Motor neuron (in vitro differentiated cells): ENCODE measurements around the gene OR52E4. TPM values are rescaled to one million over a fixed set of nuclear protein-coding genes. Genes with fewer than 3 reads are reported as not detected.

Experiments
- ATAC-seq, 8 experiments: fragments of 200-7000 bp; cut with Tn5 transposase; replicated peaks in 6 of 8; 2 replicates each; pipeline ENCODE4 v1.8.0; 2021; ENCODE audit warnings: mild to moderate bottlenecking in 8 of 8, moderate library complexity in 8 of 8
- H3K27ac ChIP-seq, 2 donors: fragments of 250-450 bp; sonication (Bioruptor Pico); 2 replicates each; pipeline ENCODE4 v1.9.0; 2021; ENCODE audit warnings: antibody characterized with exemption in 2 of 2, mild to moderate bottlenecking in 2 of 2, moderate library complexity in 1 of 2
- H3K4me1 ChIP-seq, 2 donors: fragments of 250-450 bp; sonication (Bioruptor Pico); replicated peaks in 1 of 2; 2 replicates each; pipeline ENCODE4 v1.6.1; 2021; ENCODE audit warnings: antibody characterized with exemption in 2 of 2, mild to moderate bottlenecking in 2 of 2, moderate library complexity in 1 of 2
- H3K4me3 ChIP-seq, 5 donors: fragments of 250-450 bp; sonication (Bioruptor Pico); 2 replicates each; pipeline ENCODE4 v1.9.0; 2021; ENCODE audit warnings: antibody characterized with exemption in 5 of 5, mild to moderate bottlenecking in 5 of 5, moderate library complexity in 4 of 5
- WGBS, 10 experiments: fragments of 450-650 bp; shearing (Covaris generic); methylation state at CpG; one replicate each; pipeline ENCODE4 v1.0.0; 2022; 5-methylcytosine and 5-hydroxymethylcytosine counted together
- in situ Hi-C, 9 experiments: fragments of 400-800 bp; cut with MboI; loops; one replicate each; pipeline ENCODE4 v1.15.0; 2021; ENCODE audit warnings: low sequenced_read_pairs in 9 of 9, low pct_unique_long_range_greater_than_20kb in 2 of 9; ENCODE audit not compliant: unreplicated experiment in 9 of 9
- total RNA-seq, 8 experiments: library from RNA; unstranded; fragments of 300-600 nt; gene quantifications; 2 replicates each; pipeline versions ENCODE4 v1.2.3 to v1.2.4, GENCODE V29; 2022

Gene OR52E4
- under 1 TPM in 3 of 8 experiments, not detected in 5; 0.05 to 0.52 (median 0.17) TPM for total RNA-seq

DNA sequence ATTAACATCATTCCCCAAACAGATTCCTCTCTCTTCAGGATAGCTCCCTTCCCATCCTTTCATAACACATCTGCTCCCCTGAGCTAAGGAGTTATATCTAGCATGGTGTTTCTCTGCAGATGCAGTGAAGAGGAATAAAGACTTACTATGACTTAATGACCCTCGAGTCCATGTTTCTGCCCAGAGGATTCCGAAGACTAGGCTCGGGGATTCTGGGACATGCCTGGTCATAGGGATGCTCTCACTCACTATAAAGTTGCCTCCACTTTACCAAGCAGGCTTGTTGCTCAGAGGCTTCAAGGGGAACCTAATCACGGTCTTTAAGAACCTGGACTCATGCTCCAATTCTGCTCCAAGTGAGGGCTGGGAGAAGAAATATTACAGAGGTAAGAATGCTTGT, at the start of gene OR52E4:
TSS of gene OR52E4 (plus strand) at position 301 of the 400 bp plus-strand sequence. CDS start 3,664 bp downstream, outside the sequence.
- H3K4me1 ChIP-seq = no peaks in the 10 kb centered on the region
- in situ Hi-C loops = no loop called here
- no peak for ATAC-seq
- H3K4me3 ChIP-seq = no peak within 1 kb of the TSS
- H3K27ac ChIP-seq = no peak within 1 kb of the TSS
- 33 to 100% (median 82%) methylated on average over 1 to 4 of the region's 4 CpGs; no CpG with 5 or more reads in 2 of the 10 experiments for WGBS, 10 experiments

DNA sequence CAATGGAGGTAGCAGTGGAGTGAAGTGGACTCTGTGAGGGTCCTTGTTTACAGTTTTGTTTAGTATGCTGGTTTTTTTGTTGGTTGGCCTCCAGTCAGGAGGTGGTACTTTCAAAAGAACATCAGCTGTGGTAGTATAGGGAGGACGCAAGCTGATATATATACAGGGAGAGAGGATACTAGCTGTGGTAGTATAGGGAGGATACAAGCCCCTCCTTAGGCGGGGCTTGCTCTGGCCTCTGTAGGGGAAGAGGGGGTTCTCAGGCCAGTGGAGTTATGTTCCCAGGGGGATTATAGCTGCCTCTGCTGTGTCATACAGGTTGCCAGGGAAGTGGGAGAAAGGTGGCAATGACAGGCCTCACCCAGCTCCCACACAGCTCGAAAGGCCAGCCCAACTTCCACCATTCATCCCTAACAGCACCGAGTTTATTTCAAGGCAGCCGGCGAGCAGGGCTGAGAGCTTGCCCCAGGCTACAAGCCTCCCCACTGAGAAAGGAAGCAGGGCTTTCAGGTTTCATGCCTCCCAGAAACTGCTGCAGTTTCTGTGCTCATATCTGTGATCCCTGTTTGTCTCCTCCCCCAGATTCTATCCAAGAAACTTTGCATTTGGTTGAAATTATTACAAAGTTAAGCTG, 49.1 kb upstream of the OR52E4 start:
- in situ Hi-C loops = no loop called here
- 39 to 80% (median 53%) methylated on average over 1 to 5 of the region's 6 CpGs; no CpG with 5 or more reads in 6 of the 10 experiments for WGBS, 10 experiments
- no peaks in the 10 kb centered on the region for H3K4me1 ChIP-seq
- no peak overlapping the region for H3K4me3 ChIP-seq
- ATAC-seq = peak in 1 of 8 experiments; percentile 42
- no peak overlapping the region for H3K27ac ChIP-seq

DNA sequence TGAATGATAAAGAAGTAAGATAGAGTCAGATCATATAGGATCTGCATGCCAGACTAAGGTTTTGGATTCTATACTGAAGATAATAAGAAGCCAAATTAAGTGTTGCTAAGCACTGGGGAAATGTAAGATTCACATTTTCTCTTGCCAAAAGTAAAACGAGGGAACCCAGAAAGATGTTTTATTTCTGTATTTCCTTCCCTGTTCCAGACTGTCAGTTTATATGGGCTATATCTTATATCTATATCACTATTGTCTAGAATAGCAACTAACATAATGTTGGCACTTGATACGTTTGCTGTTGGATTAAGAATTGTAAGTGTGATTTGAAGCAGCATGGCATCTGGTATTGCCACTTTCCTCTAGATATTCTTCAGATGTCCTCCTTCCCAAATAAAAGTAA, 47.0 kb upstream of the OR52E4 start:
- WGBS, 10 experiments = 21 to 89% (median 45%) methylated on average over 1 to 2 of the region's 2 CpGs; no CpG with 5 or more reads in 2 of the 10 experiments
- ATAC-seq = no peak
- Histone ChIP-seq H3K4me1 (no peaks in the 10 kb centered on the region), H3K4me3 (no peak overlapping the region), H3K27ac (no peak overlapping the region)
- in situ Hi-C loops = no loop called here

DNA sequence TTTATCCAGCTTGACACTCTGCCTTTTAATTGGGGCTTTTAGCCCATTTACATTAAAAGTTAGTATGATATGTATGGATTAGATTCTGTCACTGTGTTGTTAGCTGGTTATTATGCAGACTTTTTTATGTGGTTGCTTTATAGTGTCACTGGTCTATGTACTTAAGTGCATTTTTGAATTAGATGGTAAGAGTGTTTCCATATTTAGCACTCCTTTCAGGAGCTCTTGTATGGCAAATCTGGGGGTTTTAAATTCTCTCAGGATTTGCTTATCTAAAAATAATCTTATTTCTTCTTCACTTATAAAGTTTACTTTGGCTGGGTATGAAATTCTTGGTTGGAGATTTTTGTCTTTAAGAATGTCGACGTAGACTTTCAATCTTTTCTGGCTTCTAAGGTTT, 42.7 kb upstream of the OR52E4 start:
- ATAC-seq = no peak
- H3K4me3 ChIP-seq = no peak overlapping the region
- no peaks in the 10 kb centered on the region for H3K4me1 ChIP-seq
- H3K27ac ChIP-seq = no peak overlapping the region
- in situ Hi-C loops = no loop called here
- 43 to 94% (median 89%) methylated on average over 2 of the region's 2 CpGs; no CpG with 5 or more reads in 3 of the 10 experiments for WGBS, 10 experiments

DNA sequence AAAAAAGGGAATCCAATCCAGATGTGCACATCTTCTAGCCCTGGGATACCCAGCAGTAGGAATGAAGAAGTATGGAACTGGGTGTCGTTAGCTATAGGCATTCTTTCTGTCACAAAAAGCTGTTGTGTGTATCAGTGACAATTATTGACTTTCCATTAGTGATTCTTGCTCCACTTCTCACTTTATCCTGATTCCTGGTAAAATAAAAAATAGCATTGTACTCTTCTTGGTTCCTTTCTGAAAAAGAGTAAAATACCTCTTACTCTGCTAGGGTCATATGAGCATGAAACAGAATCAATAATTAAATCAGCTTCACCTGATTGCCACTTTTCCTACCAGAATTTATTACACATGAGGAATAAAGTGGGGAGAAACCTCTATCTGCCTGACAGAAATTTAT, 38.6 kb upstream of the OR52E4 start, which contains the start of gene OR52E6:
TSS of gene OR52E6 (minus strand) at position 101 of the 400 bp plus-strand sequence. CDS start at position 101, 0 bp downstream.
- H3K27ac ChIP-seq = no peak within 1 kb of the TSS
- no peak within 1 kb of the TSS for H3K4me3 ChIP-seq
- H3K4me1 ChIP-seq = no peaks in the 10 kb centered on the region
- in situ Hi-C loops = no loop called here
- ATAC-seq = no peak
- WGBS, 10 experiments = 17 to 88% (median 68%) methylated on average over 1 of the region's 1 CpG; no CpG with 5 or more reads in 6 of the 10 experiments

DNA sequence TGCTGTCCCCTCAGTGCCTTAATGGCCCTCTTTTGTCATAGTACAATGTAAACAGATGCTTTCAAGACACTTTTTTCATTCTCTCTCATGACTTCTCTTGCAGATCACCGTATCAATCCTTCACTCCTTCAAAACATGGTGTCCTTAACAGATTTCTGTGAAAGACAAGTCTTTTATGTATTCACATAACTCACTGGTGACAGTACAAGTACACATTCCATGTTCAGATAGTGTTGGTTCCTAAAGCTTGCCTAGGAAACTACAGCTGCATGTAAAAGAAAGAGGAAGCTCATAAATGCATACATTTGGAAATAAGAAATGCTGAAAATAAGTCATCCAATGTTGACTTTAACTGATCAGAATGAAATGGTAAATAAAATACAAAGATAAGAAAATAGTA, 33.7 kb upstream of the OR52E4 start:
- no peak for ATAC-seq
- Histone ChIP-seq H3K4me1 (no peaks in the 10 kb centered on the region), H3K27ac (no peak overlapping the region), H3K4me3 (no peak overlapping the region)
- in situ Hi-C loops = no loop called here
- WGBS, 10 experiments = 0 to 100% (median 37%) methylated on average over 1 of the region's 1 CpG; no CpG with 5 or more reads in 2 of the 10 experiments

DNA sequence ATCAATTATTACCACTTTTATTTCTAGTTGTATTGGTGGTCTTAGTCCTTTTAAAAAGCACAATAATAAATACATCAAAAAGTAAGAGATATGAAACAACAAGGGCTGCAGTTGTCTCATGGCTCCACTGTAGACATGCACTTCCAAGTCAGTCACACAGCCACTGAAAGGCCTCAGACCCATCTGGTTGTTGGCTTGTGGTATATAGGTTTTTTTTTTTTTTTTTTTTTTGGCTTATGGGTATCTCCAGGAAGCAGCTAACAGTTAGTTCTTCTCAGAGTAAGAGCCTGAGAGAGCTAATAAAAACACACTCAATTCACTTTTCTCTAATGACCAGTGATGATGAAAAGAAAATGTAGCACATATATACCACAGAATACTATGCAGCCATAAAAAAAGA, 32.7 kb upstream of the OR52E4 start:
- ATAC-seq = no peak
- H3K4me3 ChIP-seq = no peak overlapping the region
- in situ Hi-C loops = no loop called here
- no peaks in the 10 kb centered on the region for H3K4me1 ChIP-seq
- H3K27ac ChIP-seq = no peak overlapping the region

DNA sequence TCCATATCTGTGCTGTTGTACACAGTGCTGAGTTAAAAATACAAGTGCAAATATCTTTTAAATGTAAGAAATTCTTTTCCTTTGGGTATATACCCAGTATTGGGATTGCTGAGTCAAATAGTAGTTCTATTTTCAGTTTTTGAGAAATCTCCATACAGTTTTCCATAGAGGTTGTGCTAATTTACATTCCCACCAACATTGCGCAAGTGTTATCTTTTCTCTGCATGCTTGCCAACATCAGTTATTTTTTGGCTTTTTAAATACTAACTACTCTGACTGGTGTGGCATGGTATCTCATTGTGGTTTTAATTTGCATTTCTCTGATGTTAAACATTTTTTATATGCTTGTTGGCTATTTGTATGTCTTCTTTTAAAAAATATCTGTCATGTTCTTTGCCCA, 29.4 kb upstream of the OR52E4 start:
- no peaks in the 10 kb centered on the region for H3K4me1 ChIP-seq
- H3K4me3 ChIP-seq = no peak overlapping the region
- peak in 1 of 8 experiments; percentile 38 for ATAC-seq
- 20 to 100% (median 82%) methylated on average over 1 of the region's 1 CpG; no CpG with 5 or more reads in 4 of the 10 experiments for WGBS, 10 experiments
- in situ Hi-C loops = no loop called here
- no peak overlapping the region for H3K27ac ChIP-seq

DNA sequence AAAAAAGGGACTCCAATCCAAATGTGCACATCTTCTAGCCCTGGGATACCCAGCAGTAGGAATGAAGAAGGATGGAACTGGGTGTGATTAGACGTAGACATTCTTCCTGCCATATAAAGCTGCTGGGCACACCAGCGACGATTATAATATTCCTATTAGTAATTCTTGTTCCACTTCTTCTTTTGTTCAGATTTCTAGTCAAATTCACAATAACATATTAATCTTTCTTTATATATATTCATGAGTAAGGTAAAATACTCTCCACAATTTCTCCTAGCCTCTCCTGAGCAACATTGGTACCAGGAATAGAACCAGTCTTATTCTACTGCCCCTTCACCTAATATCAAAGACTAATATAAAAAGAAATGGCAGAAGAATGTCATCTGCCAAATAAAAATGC, 22.8 kb upstream of the OR52E4 start, which contains the start of gene OR52E8:
TSS of gene OR52E8 (minus strand) at position 101 of the 400 bp plus-strand sequence. CDS start at position 101, 0 bp downstream.
- Histone ChIP-seq H3K27ac (no peak within 1 kb of the TSS), H3K4me3 (no peak within 1 kb of the TSS), H3K4me1 (no peaks in the 10 kb centered on the region)
- 27 to 100% (median 62%) methylated on average over 2 to 3 of the region's 3 CpGs; no CpG with 5 or more reads in 2 of the 10 experiments for WGBS, 10 experiments
- in situ Hi-C loops = no loop called here
- ATAC-seq = no peak

DNA sequence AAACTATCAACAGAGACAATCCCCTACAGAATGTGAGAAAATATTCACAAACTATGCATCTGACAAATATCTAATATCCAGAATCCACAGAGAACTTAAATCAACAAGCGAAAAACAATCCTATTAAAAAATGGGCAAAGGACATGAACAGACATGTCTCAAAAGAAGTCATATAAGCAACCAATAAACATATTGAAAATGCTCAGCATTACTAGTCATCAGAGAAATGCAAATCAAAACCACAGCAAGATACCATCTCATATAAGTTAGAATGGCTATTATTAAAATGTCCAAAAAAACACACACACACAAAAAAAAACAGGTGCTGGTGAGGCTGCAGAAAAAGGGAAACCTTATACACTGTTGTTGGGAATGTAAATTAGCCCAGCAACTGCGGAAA, 14.6 kb upstream of the OR52E4 start:
- in situ Hi-C loops = no loop called here
- no peaks in the 10 kb centered on the region for H3K4me1 ChIP-seq
- no peak overlapping the region for H3K27ac ChIP-seq
- WGBS, 10 experiments = 20 to 100% (median 91%) methylated on average over 1 to 2 of the region's 2 CpGs; no CpG with 5 or more reads in 1 of the 10 experiments
- peak in 2 of 8 experiments; percentile 23 to 43 for ATAC-seq
- no peak overlapping the region for H3K4me3 ChIP-seq

DNA sequence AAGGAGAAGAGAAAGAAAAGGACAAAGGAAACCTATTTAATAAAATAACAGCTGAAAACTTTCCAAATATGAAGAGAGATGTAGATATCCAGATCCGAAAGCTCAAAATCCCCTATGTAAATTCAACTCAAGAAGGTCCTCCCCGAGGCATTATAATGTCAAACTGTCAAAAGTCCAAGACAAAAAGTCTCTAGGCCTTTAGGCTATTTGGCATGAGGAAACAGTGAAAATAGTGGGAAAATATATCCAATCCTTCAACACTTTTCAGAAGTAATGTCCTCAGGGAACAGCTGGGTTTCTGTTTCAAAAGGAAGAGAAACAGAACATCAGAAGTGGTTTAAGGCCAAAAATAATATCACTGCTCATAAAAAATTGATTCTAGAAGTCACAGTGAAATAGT, 1.9 kb upstream of the OR52E4 start:
- no peaks in the 10 kb centered on the region for H3K4me1 ChIP-seq
- in situ Hi-C loops = no loop called here
- 0 to 80% (median 68%) methylated on average over 1 to 2 of the region's 2 CpGs for WGBS, 10 experiments
- peak in 2 of 8 experiments; percentile 18 to 82 for ATAC-seq
- no peak overlapping the region for H3K27ac ChIP-seq
- no peak overlapping the region for H3K4me3 ChIP-seq

DNA sequence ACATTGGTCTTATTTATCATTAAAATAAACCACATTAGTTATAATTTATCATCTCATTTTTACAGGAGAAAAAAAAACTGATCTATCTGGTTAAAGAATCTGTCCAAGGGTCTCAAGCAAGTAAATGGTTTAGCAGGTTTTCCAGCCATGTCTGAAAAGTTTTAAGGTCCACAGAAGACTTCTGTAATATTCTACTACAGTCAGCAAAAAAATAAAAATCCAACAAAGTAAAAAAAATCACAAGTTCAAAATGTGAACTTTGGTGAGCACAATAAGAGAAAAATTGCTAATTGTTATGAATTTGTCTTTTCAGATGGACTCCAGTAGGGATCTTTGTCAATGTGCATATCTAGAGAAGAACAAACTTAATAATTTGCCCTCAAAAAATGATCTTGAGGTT, 1.3 kb downstream of the OR52E4 start:
- no peak overlapping the region for H3K27ac ChIP-seq
- H3K4me1 ChIP-seq = no peaks in the 10 kb centered on the region
- H3K4me3 ChIP-seq = no peak overlapping the region
- in situ Hi-C loops = no loop called here
- no peak for ATAC-seq

DNA sequence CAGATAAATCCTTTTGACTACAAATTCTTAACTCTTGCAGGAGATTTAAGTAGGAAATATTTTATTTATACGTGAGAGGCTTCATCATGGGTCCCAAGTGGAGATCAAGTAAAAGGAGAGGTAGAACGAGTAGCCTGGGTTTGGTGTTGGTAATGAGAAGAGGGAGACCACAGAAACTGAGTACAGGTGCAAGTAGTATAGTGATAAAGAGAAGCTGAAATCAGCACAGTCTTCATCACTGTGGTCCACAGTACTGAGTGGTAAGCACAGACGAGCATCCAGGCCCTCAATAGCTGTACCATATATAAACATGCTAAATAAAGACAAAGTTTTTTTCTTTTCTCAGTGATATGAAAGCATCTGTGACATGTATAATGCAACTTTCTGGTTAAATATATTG, 6.7 kb downstream of the OR52E4 start:
- 0 to 100% (median 74%) methylated on average over 2 to 3 of the region's 3 CpGs for WGBS, 10 experiments
- ATAC-seq = peak in 1 of 8 experiments; percentile 6
- Histone ChIP-seq H3K4me1 (peaks cover 0 to 13% of the 10 kb centered on the region in 2 donors), H3K27ac (peak overlapping the region in 1 of 2 donors; percentile 52), H3K4me3 (no peak overlapping the region)
- in situ Hi-C loops = no loop called here

DNA sequence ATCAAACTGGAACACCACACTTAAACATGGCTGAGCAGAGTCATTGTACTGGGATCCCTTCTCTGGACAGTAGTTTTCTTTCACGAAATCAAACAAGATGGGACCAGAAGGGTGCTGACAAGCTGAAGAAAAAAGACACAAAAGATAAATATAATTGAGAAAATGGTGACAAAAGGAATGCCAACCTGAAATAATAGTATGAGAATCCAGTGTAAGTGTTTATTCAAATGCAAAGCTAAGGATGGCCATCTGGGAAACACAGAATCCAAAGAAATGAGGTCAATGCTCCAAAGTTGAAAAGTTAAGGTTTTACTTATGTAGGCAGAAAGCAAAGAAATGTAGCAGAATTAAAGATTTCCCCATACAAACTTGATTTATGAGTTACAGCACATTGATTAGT, 7.2 kb downstream of the OR52E4 start:
- Histone ChIP-seq H3K4me3 (no peak overlapping the region), H3K4me1 (peaks cover 0 to 13% of the 10 kb centered on the region in 2 donors), H3K27ac (peak overlapping the region in 1 of 2 donors; percentile 51)
- ATAC-seq = peak in 1 of 8 experiments; percentile 66
- 8 to 60% (median 26%) methylated on average over 1 of the region's 1 CpG for WGBS, 10 experiments
- in situ Hi-C loops = no loop called here
